ENCODE data around the gene SLC19A2.

Gene SLC19A2

GRCh38 chr1:169473347-169473746 is 12.4 kb downstream of the SLC19A2 start:
- no peak for FAIRE-seq

GRCh38 chr1:169472738-169473137 is 13.0 kb downstream of the SLC19A2 start:
- no peak for FAIRE-seq

- no peak for FAIRE-seq
Observed at GRCh38 chr1:169468982-169469381, 16.8 kb downstream of the SLC19A2 start.

- peak; percentile 90 for FAIRE-seq
Observed at GRCh38 chr1:169466259-169467230, 19.2 kb downstream of the SLC19A2 start.

- no peak for FAIRE-seq
Observed at GRCh38 chr1:169465281-169465680, 20.5 kb downstream of the SLC19A2 start.

- FAIRE-seq, result no peak
Observed at GRCh38 chr1:169462385-169462784, 23.4 kb downstream of the SLC19A2 start.

GRCh38 chr1:169461390-169462000 is 24.2 kb downstream of the SLC19A2 start:
- FAIRE-seq, result no peak

GRCh38 chr1:169460191-169460833 is 25.4 kb downstream of the SLC19A2 start:
- no peak for FAIRE-seq

- FAIRE-seq, result peak; percentile 86
Observed at GRCh38 chr1:169457443-169457842, 28.3 kb downstream of the SLC19A2 start.

- no peak for FAIRE-seq
Observed at GRCh38 chr1:169456029-169456428, 29.7 kb downstream of the SLC19A2 start.

- FAIRE-seq, result peak; percentile 15
Observed at GRCh38 chr1:169452921-169453320, 32.8 kb downstream of the SLC19A2 start.

GRCh38 chr1:169451218-169451824 is 34.4 kb downstream of the SLC19A2 start:
- no peak for FAIRE-seq

- FAIRE-seq, result no peak
Observed at GRCh38 chr1:169443923-169444322, 41.8 kb downstream of the SLC19A2 start.

- no peak for FAIRE-seq
Observed at GRCh38 chr1:169427081-169427641, 58.6 kb downstream of the SLC19A2 start, which contains the start of gene CCDC181. TSS of gene CCDC181 (minus strand) at chr1:169427474. CDS start at chr1:169424927, 2,547 bp downstream.

GRCh38 chr1:169426174-169426705 is 59.5 kb downstream of the SLC19A2 start:
- no peak for FAIRE-seq

GRCh38 chr1:169421309-169421708 is 64.4 kb downstream of the SLC19A2 start:
- FAIRE-seq, result no peak

- FAIRE-seq, result peak; percentile 84
Observed at GRCh38 chr1:169414952-169415351, 70.8 kb downstream of the SLC19A2 start.

Data from TTC549 (cell line).